HG03571 (cell line): ENCODE results near the gene RBM15.

ENCODE experiments used
- ATAC-seq: cut with Tn5 transposase; IDR thresholded peaks from one replicate; pipeline ENCODE4 v1.9.1; 2021; ENCODE audit not compliant: unreplicated experiment

Gene RBM15

DNA sequence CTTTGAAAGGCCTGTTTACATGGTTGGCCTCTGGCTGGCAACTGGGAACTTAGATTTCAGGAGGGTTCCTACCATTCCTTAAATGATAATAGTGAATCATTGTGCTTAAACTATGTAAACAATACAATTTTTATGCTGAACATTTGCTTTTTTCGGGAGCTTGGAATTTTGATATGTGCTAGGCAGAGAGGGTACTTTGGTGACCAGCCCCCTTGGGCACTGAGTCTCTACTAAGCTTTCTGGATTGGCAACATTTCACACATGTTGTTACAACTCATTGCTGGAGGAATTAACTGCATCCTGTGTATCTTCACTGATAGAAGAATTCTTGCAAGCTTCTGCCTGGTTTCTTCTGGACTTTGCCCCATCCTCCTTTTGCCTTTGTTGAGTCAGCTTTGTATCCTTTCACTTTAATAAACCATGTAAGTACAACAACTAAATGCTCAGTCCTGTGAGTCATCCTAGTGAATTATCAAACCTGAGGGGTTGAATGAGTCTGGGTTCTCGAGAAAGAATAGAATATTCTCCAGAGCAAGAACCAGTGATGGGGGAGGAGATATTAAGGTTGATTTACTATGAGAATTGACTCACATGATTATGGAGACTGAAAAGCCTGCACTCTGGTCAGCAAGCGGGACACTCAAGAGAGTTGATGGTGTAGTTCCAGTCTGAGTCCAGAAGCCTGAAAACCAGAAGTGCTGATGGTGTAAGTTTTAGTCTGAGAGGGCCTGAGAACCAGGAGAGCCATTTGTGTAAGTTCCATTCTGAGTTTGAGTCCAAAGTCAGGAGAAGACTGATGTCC, 54.7 kb downstream of the RBM15 start:
- ATAC-seq, result no peak

DNA sequence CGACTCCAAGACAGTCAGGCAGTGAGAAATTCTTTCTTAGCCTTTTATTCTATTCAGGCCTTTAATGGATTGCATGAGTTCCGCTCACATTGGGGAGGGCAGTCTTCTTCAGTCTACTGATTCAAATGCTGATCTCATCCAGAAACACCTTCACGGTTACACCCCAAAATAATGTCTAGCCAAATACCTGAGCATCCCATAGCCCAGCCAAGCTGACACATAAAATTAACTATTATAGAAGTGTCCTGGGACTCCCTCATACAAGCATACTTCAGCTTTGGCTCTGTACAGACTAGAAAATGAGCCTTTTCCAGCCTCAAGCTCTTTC, 55.3 kb downstream of the RBM15 start:
- ATAC-seq, result no peak
